Effector memory CD4-positive, alpha-beta T cell (primary cell): Measurements from ENCODE around the gene TMEM154.

Source experiments
- DNase-seq, 3 donors: peaks; one replicate each; pipeline ENCODE4 v3.0.0-alpha.2; 2020
- H3K27ac ChIP-seq: 2 replicates; pipeline ENCODE4 v1.7.0; 2013; ENCODE audit warnings: mild to moderate bottlenecking, low read length, moderate library complexity; ENCODE audit not compliant: insufficient read depth, poor library complexity, severe bottlenecking
- H3K27me3 ChIP-seq: replicated peaks from 2 replicates; pipeline ENCODE4 v1.7.0; 2013; ENCODE audit warnings: mild to moderate bottlenecking, low read length; ENCODE audit not compliant: insufficient read depth, control insufficient read depth, poor library complexity, severe bottlenecking
- H3K36me3 ChIP-seq: 2 replicates; pipeline ENCODE4 v1.7.0; 2013; ENCODE audit warnings: mild to moderate bottlenecking, low read length, moderate library complexity; ENCODE audit not compliant: control insufficient read depth, insufficient read depth
- H3K4me1 ChIP-seq: 2 replicates; pipeline ENCODE4 v1.7.0; 2013; ENCODE audit warnings: low read length, mild to moderate bottlenecking; ENCODE audit not compliant: control insufficient read depth, insufficient read depth, poor library complexity, severe bottlenecking
- H3K4me3 ChIP-seq: 2 replicates; pipeline ENCODE4 v1.7.0; 2013; ENCODE audit warnings: low read length, low read depth, mild to moderate bottlenecking; ENCODE audit not compliant: insufficient read depth, poor library complexity, severe bottlenecking
- H3K9me3 ChIP-seq: 2 replicates; pipeline ENCODE4 v1.7.0; 2013; ENCODE audit warnings: mild to moderate bottlenecking, low read length, moderate library complexity; ENCODE audit not compliant: control insufficient read depth

Gene TMEM154

DNA sequence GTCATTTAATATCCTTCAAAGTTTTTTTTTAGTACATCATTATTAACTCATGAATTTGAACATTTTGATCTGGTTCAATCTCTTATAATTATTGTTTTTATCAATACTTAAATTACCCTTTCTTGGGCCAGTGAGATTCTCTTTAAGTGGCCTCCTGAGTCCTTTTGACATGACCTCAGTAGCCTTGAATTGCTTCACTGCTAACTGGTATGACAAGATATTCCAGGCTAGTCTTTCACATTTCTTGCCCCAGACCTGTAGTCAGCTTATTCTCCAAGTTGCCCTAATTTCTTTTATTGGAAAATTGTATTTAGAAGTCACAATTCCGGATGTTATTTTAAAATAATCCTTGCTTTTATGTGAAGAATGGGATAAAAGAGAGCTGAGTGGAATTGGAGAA is 108.5 kb downstream of the TMEM154 start:
- Histone ChIP-seq H3K9me3 (no peaks in the 10 kb centered on the region), H3K36me3 (no peaks in the 10 kb centered on the region)
- DNase-seq: no peak

More for the DNA sequence above, 108.5 kb downstream of the TMEM154 start:
- no peak overlapping the region for H3K27ac ChIP-seq
- H3K4me3 ChIP-seq: no peak overlapping the region
- H3K27me3 ChIP-seq: no peaks in the 10 kb centered on the region
- no peaks in the 10 kb centered on the region for H3K4me1 ChIP-seq
